ENCODE measurements around the gene LPP.

GRCh38 chr3:188137051-188137450, 16.9 kb upstream of the LPP start:
- TF ChIP-seq POLR2AphosphoS5 (IDR thresholded peaks at IDR 0.05; ENCODE audit: borderline replicate concordance, low read depth, low read length) = no peak
- TF ChIP-seq EZH2 (IDR thresholded peaks at IDR 0.05) = no peak

All from SK-N-MC (cell line).